HEK293 (cell line): ENCODE data around the gene MFAP1.

Experiments
- GLI2 ChIP-seq: fragments of 450-650 bp; formaldehyde crosslinking; IDR thresholded peaks from 2 replicates; pipeline ENCODE4; 2017; ENCODE audit warnings: missing biosample characterization, missing genetic modification characterization, low read depth, borderline replicate concordance
- KLF16 ChIP-seq: fragments of 450-650 bp; formaldehyde crosslinking; IDR thresholded peaks from 2 replicates; pipeline ENCODE4 v1.5.1; 2017; ENCODE audit warnings: missing biosample characterization, missing genetic modification characterization
- KLF9 ChIP-seq: fragments of 450-650 bp; formaldehyde crosslinking; IDR thresholded peaks from 2 replicates; pipeline ENCODE4 v1.5.1; 2016; ENCODE audit warnings: missing biosample characterization, missing genetic modification characterization, low read depth
- OSR2 ChIP-seq: fragments of 450-650 bp; formaldehyde crosslinking; IDR thresholded peaks from 2 replicates; pipeline ENCODE4 v1.5.1; 2016; ENCODE audit warnings: missing biosample characterization, missing genetic modification characterization
- OVOL3 ChIP-seq: fragments of 450-650 bp; formaldehyde crosslinking; IDR thresholded peaks from 2 replicates; pipeline ENCODE4 v1.5.1; 2016; ENCODE audit warnings: missing biosample characterization, missing genetic modification characterization
- SETDB1 ChIP-seq: IDR thresholded peaks from one replicate; pipeline ENCODE4 v1.6.1; 2017; ENCODE audit warnings: mild to moderate bottlenecking, low read length, moderate library complexity, mixed read lengths; ENCODE audit not compliant: insufficient read length
- WT1 ChIP-seq: fragments of 450-650 bp; formaldehyde crosslinking; IDR thresholded peaks from 2 replicates; pipeline ENCODE4 v1.5.1; 2016; ENCODE audit warnings: missing biosample characterization, missing genetic modification characterization
- ZFP69B ChIP-seq: fragments of 450-650 bp; formaldehyde crosslinking; IDR thresholded peaks from 2 replicates; pipeline ENCODE4 v1.5.1; 2016; ENCODE audit warnings: missing biosample characterization, missing genetic modification characterization
- ZNF16 ChIP-seq: fragments of 450-650 bp; formaldehyde crosslinking; IDR thresholded peaks from 2 replicates; pipeline ENCODE4 v1.5.1; 2016; ENCODE audit warnings: low read depth, missing biosample characterization, missing genetic modification characterization
- ZNF239 ChIP-seq: fragments of 450-650 bp; formaldehyde crosslinking; IDR thresholded peaks from 2 replicates; pipeline ENCODE4 v1.5.1; 2016; ENCODE audit warnings: missing biosample characterization, missing genetic modification characterization
- ZNF324 ChIP-seq: fragments of 450-650 bp; formaldehyde crosslinking; IDR thresholded peaks from 2 replicates; pipeline ENCODE4 v1.5.1; 2016; ENCODE audit warnings: missing biosample characterization, missing genetic modification characterization
- ZNF366 ChIP-seq: fragments of 450-650 bp; formaldehyde crosslinking; conservative IDR thresholded peaks from 2 replicates; pipeline ENCODE4 v1.5.1; 2016; ENCODE audit warnings: missing biosample characterization, missing genetic modification characterization
- ZNF37A ChIP-seq: fragments of 450-650 bp; IDR thresholded peaks from 2 replicates; pipeline ENCODE4 v1.5.1; 2018; ENCODE audit warnings: missing biosample characterization, missing genetic modification characterization
- ZNF423 ChIP-seq: fragments of 450-650 bp; formaldehyde crosslinking; IDR thresholded peaks from 2 replicates; pipeline ENCODE4 v1.5.1; 2016; ENCODE audit warnings: missing biosample characterization, missing genetic modification characterization
- ZNF48 ChIP-seq: fragments of 450-650 bp; formaldehyde crosslinking; IDR thresholded peaks from 2 replicates; pipeline ENCODE4 v1.5.1; 2016; ENCODE audit warnings: missing biosample characterization, missing genetic modification characterization
- ZNF513 ChIP-seq: fragments of 450-650 bp; IDR thresholded peaks from 2 replicates; pipeline ENCODE4 v1.5.1; 2018; ENCODE audit warnings: missing biosample characterization, missing genetic modification characterization
- ZNF521 ChIP-seq: fragments of 450-650 bp; formaldehyde crosslinking; IDR thresholded peaks from 2 replicates; pipeline ENCODE4 v1.5.1; 2017; ENCODE audit warnings: missing biosample characterization, mild to moderate bottlenecking, missing genetic modification characterization
- ZNF561 ChIP-seq: fragments of 450-650 bp; IDR thresholded peaks from 2 replicates; pipeline ENCODE4 v1.5.1; 2018; ENCODE audit warnings: missing biosample characterization, missing genetic modification characterization, borderline replicate concordance
- ZNF596 ChIP-seq: fragments of 450-650 bp; IDR thresholded peaks from 2 replicates; pipeline ENCODE4 v1.5.0; 2018; ENCODE audit warnings: missing biosample characterization, mild to moderate bottlenecking, missing genetic modification characterization, moderate library complexity
- ZNF692 ChIP-seq: fragments of 450-650 bp; formaldehyde crosslinking; IDR thresholded peaks from 2 replicates; pipeline ENCODE4 v1.5.1; 2016; ENCODE audit warnings: missing biosample characterization, missing genetic modification characterization
- ZNF830 ChIP-seq: fragments of 450-650 bp; IDR thresholded peaks from 2 replicates; pipeline ENCODE4 v1.5.0; 2018; ENCODE audit warnings: missing biosample characterization, missing genetic modification characterization, low read depth, mild to moderate bottlenecking, moderate library complexity
- ZNF837 ChIP-seq: fragments of 450-650 bp; formaldehyde crosslinking; IDR thresholded peaks from 2 replicates; pipeline ENCODE4 v1.5.1; 2016; ENCODE audit warnings: missing biosample characterization, missing genetic modification characterization
- ZXDB ChIP-seq: fragments of 450-650 bp; formaldehyde crosslinking; IDR thresholded peaks from 2 replicates; pipeline ENCODE4 v1.5.1; 2016; ENCODE audit warnings: missing biosample characterization, missing genetic modification characterization
- TF ChIP-seq, protein P1 (sequence below): fragments of 450-650 bp; formaldehyde crosslinking; IDR thresholded peaks from 2 replicates; pipeline ENCODE4 v1.5.1; 2016; ENCODE audit warnings: missing biosample characterization, missing genetic modification characterization
- TF ChIP-seq, protein P2 (sequence below): fragments of 450-650 bp; formaldehyde crosslinking; IDR thresholded peaks from 2 replicates; pipeline ENCODE4 v1.5.1; 2017; ENCODE audit warnings: missing biosample characterization, missing genetic modification characterization
- TF ChIP-seq, protein P3 (sequence below): fragments of 450-650 bp; formaldehyde crosslinking; IDR thresholded peaks from 2 replicates; pipeline ENCODE4 v1.5.1; 2016; ENCODE audit warnings: missing biosample characterization, missing genetic modification characterization

MFAP1 gene

DNA sequence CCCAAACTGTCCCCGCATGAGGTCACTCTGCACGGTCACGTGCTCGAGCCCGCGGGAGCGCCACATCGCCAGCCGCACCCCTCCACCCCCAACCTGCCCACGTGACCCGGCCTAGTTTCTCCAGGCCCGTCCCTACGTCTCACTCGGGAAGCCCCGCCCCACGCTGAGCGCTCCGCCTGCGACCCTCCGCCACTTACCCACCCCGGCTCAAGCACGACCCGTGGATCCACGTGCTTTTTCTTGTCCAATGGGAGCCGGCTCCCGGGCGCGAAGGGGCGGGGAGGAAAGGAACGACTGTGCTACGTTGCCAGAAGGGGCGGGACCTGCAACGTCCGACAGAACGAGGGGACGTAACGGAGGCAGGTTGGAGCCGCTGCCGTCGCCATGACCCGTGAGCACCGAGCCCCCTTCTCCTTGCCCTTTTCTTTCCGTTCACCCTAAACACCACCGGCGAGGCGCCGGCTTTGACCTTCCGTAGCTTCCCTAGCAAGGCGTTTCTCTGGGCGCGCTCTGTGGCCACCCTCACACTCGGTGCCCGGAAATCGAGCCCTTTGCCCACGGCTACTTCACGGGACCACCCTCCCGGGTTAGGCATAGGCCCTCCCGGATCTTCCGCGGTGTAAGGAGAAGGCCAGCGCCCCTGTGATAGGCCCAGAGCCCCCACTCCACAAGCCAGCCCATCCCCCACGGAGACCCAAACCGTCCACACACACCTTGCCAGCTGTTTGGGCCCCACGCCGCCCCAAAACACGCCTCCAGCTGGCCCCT is 32.3 kb downstream of the MFAP1 start, which contains the start of gene SERF2 (continued):
- peak; percentile 53; the same call in 1 of the 2 replicates for TF ChIP-seq KLF16 (tag by site-specific recombination)
- no peak for TF ChIP-seq ZNF16 (tag by site-specific recombination)
- TF ChIP-seq ZNF239 (tag by site-specific recombination): no peak
- TF ChIP-seq, protein P1, sequence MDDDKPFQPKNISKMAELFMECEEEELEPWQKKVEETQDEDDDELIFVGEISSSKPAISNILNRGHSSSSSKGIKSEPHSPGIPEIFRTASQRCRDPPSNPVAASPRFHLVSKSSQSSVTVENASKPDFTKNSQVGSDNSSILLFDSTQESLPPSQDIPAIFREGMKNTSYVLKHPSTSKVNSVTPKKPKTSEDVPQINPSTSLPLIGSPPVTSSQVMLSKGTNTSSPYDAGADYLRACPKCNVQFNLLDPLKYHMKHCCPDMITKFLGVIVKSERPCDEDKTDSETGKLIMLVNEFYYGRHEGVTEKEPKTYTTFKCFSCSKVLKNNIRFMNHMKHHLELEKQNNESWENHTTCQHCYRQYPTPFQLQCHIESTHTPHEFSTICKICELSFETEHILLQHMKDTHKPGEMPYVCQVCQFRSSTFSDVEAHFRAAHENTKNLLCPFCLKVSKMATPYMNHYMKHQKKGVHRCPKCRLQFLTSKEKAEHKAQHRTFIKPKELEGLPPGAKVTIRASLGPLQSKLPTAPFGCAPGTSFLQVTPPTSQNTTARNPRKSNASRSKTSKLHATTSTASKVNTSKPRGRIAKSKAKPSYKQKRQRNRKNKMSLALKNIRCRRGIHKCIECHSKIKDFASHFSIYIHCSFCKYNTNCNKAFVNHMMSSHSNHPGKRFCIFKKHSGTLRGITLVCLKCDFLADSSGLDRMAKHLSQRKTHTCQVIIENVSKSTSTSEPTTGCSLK (tag by site-specific recombination): no peak
- TF ChIP-seq ZNF366 (tag by site-specific recombination): peak; percentile 26; the same call in 1 of the 2 replicates
- no peak for TF ChIP-seq ZNF837
- TF ChIP-seq, protein P2, sequence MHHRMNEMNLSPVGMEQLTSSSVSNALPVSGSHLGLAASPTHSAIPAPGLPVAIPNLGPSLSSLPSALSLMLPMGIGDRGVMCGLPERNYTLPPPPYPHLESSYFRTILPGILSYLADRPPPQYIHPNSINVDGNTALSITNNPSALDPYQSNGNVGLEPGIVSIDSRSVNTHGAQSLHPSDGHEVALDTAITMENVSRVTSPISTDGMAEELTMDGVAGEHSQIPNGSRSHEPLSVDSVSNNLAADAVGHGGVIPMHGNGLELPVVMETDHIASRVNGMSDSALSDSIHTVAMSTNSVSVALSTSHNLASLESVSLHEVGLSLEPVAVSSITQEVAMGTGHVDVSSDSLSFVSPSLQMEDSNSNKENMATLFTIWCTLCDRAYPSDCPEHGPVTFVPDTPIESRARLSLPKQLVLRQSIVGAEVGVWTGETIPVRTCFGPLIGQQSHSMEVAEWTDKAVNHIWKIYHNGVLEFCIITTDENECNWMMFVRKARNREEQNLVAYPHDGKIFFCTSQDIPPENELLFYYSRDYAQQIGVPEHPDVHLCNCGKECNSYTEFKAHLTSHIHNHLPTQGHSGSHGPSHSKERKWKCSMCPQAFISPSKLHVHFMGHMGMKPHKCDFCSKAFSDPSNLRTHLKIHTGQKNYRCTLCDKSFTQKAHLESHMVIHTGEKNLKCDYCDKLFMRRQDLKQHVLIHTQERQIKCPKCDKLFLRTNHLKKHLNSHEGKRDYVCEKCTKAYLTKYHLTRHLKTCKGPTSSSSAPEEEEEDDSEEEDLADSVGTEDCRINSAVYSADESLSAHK (tag by site-specific recombination): no peak
- TF ChIP-seq KLF9 (tag by site-specific recombination): peak; percentile 66
- TF ChIP-seq ZNF830 (tag by site-specific recombination): no peak
- TF ChIP-seq ZFP69B (tag by site-specific recombination): peak; percentile 22; the same call in 1 of the 2 replicates
- no peak for TF ChIP-seq ZNF37A (tag by site-specific recombination)
- no peak for TF ChIP-seq GLI2 (tag by site-specific recombination)
- TF ChIP-seq ZNF521 (tag by site-specific recombination): no peak
- TF ChIP-seq ZNF596 (tag by site-specific recombination): no peak
- TF ChIP-seq, protein P3, sequence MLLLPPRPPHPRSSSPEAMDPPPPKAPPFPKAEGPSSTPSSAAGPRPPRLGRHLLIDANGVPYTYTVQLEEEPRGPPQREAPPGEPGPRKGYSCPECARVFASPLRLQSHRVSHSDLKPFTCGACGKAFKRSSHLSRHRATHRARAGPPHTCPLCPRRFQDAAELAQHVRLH (tag by site-specific recombination): no peak
- TF ChIP-seq ZNF48 (tag by site-specific recombination): no peak
- peak; percentile 72 for TF ChIP-seq ZXDB (tag by site-specific recombination)
- TF ChIP-seq ZNF423: no peak
- peak; percentile 16; the same call in 1 of the 2 replicates for TF ChIP-seq ZNF324 (tag by site-specific recombination)
- no peak for TF ChIP-seq SETDB1
- no peak for TF ChIP-seq ZNF513 (tag by site-specific recombination)
- 0 out of 2 replicates have a peak, but pooled peaks have one; percentile 32 for TF ChIP-seq OVOL3 (tag by site-specific recombination)
- TF ChIP-seq ZNF692 (tag by site-specific recombination): 0 out of 2 replicates have a peak, but pooled peaks have one; percentile 35
- 0 out of 2 replicates have a peak, but pooled peaks have one; percentile 26 for TF ChIP-seq WT1 (tag by site-specific recombination)
- TF ChIP-seq OSR2 (tag by site-specific recombination): no peak
- no peak for TF ChIP-seq ZNF561 (tag by site-specific recombination)
